CD4-positive, alpha-beta memory T cell (primary cell): ENCODE data around the gene UMOD. TPM values are rescaled to one million over a fixed set of nuclear protein-coding genes. Genes with fewer than 3 reads are reported as not detected.

ENCODE experiments used
- CTCF ChIA-PET: fragments of 350-600 bp; sonication (Branson Sonifier 250); formaldehyde crosslinking; loops from one replicate; lab custom pipeline; 2021; ENCODE audit warnings: inconsistent platforms; ENCODE audit not compliant: partially characterized antibody; lab: Charles Lee
- POLR2A ChIA-PET: fragments of 350-600 bp; sonication (Branson Sonifier 250); formaldehyde crosslinking; loops from one replicate; lab custom pipeline; 2021; ENCODE audit not compliant: partially characterized antibody; lab: Charles Lee
- DNase-seq, 5 donors: peaks; one replicate each; pipeline versions ENCODE4 v3.0.0 to v3.0.0-alpha.2; 2020 to 2022; ENCODE audit warnings: mixed read lengths in 1 of 5
- H3K27ac ChIP-seq: one replicate; pipeline ENCODE4 v1.7.0; 2013; ENCODE audit warnings: low read depth, low read length
- H3K27me3 ChIP-seq: 2 replicates; pipeline ENCODE4 v1.7.0; 2013; ENCODE audit warnings: mild to moderate bottlenecking, low read length, moderate library complexity; ENCODE audit not compliant: insufficient read depth
- H3K36me3 ChIP-seq: 2 replicates; pipeline ENCODE4 v1.7.0; 2013; ENCODE audit warnings: mild to moderate bottlenecking, low read length, moderate library complexity; ENCODE audit not compliant: insufficient read depth
- H3K4me1 ChIP-seq: 2 replicates; pipeline ENCODE4 v1.7.0; 2013; ENCODE audit warnings: mild to moderate bottlenecking, low read length, moderate library complexity; ENCODE audit not compliant: insufficient read depth
- H3K4me3 ChIP-seq, 2 donors: one replicate each; pipeline ENCODE4 v1.7.0; 2013; ENCODE audit warnings: low read length in 2 of 2, mild to moderate bottlenecking in 1 of 2
- H3K9me3 ChIP-seq, 2 donors: one replicate each; pipeline ENCODE4 v1.7.0; 2013; ENCODE audit warnings: low read length in 2 of 2, control low read depth in 1 of 2; ENCODE audit not compliant: control insufficient read depth in 1 of 2
- H3K27ac Mint-ChIP-seq, 7 donors: one replicate each; pipeline ENCODE4 v1.8.0; 2020 to 2021; ENCODE audit warnings: mixed read lengths in 7 of 7, mild to moderate bottlenecking in 6 of 7, inconsistent platforms in 3 of 7, moderate library complexity in 3 of 7
- H3K27me3 Mint-ChIP-seq, 2 donors: one replicate each; pipeline ENCODE4 v1.8.0; 2020 to 2021; ENCODE audit warnings: mixed read lengths in 2 of 2
- H3K36me3 Mint-ChIP-seq, 2 donors: one replicate each; pipeline ENCODE4 v1.8.0; 2020 to 2021; ENCODE audit warnings: mixed read lengths in 2 of 2, inconsistent platforms in 1 of 2, mild to moderate bottlenecking in 1 of 2
- H3K4me1 Mint-ChIP-seq, 4 donors: one replicate each; pipeline ENCODE4 v1.8.0; 2020 to 2021; ENCODE audit warnings: mixed read lengths in 4 of 4, mild to moderate bottlenecking in 1 of 4
- H3K4me3 Mint-ChIP-seq, 8 donors: one replicate each; pipeline ENCODE4 v1.8.0; 2020 to 2021; ENCODE audit warnings: mixed read lengths in 8 of 8, mild to moderate bottlenecking in 7 of 8, moderate library complexity in 6 of 8, inconsistent platforms in 3 of 8
- H3K9me3 Mint-ChIP-seq, 8 donors: one replicate each; pipeline ENCODE4 v1.8.0; 2020 to 2021; ENCODE audit warnings: mixed read lengths in 8 of 8, mild to moderate bottlenecking in 5 of 8, inconsistent platforms in 3 of 8, moderate library complexity in 1 of 8
- intact Hi-C: fragments of 100-400 bp; cut with micrococcal nuclease; formaldehyde crosslinking; loops from one replicate; pipeline ENCODE4 v1.15.1; 2023
- polyA plus RNA-seq, 2 donors: library from polyadenylated mRNA; unstranded; fragments of 300-500 nt; fragmentation: Illumina TruSeq; gene quantifications; one replicate each; pipeline ENCODE4 v1.2.3, GENCODE V29; 2021
- total RNA-seq, 2 experiments: library from RNA; stranded (reverse); gene quantifications; one replicate each; pipeline ENCODE4 v1.2.3, GENCODE V29; 2021

UMOD gene
- total and polyA plus RNA-seq, 4 experiments from 2014 or later, result not detected

- H3K9me3 ChIP-seq, result no peaks in the 10 kb centered on the region
- no peak for DNase-seq
- no peaks in the 10 kb centered on the region for H3K4me1 Mint-ChIP-seq
- intact Hi-C loops, result no loop called here
- CTCF ChIA-PET, result interaction anchor here (1.6 kb wide), 1 partner anchor 10 kb away, joined by 6 read pairs; no protein-coding TSS in a partner anchor
- H3K27me3 Mint-ChIP-seq, result peaks cover 5 to 9% of the 10 kb centered on the region in 2 donors
- no peak overlapping the region for H3K4me3 Mint-ChIP-seq
- no peak overlapping the region for H3K27ac ChIP-seq
- peaks cover 0 to 5% (median 0%) of the 10 kb centered on the region in 8 donors for H3K9me3 Mint-ChIP-seq
- no peak overlapping the region for H3K27ac Mint-ChIP-seq
- no peaks in the 10 kb centered on the region for H3K36me3 ChIP-seq
- no peaks in the 10 kb centered on the region for H3K27me3 ChIP-seq
- POLR2A ChIA-PET, result no interaction called here
- H3K4me1 ChIP-seq, result no peaks in the 10 kb centered on the region
- no peak overlapping the region for H3K4me3 ChIP-seq
- no peaks in the 10 kb centered on the region for H3K36me3 Mint-ChIP-seq
Observed at GRCh38 chr16:20309786-20310185, 42.7 kb downstream of the UMOD start.

GRCh38 chr16:20308801-20309590 is 43.5 kb downstream of the UMOD start:
- CTCF ChIA-PET, result interaction anchor here (1.6 kb wide), 1 partner anchor 9 kb away, joined by 6 read pairs; no protein-coding TSS in a partner anchor
- no peak overlapping the region for H3K4me3 Mint-ChIP-seq

GRCh38 chr16:20308266-20308665 is 44.2 kb downstream of the UMOD start:
- peaks cover 5 to 9% of the 10 kb centered on the region in 2 donors for H3K27me3 Mint-ChIP-seq
- no peak overlapping the region for H3K27ac ChIP-seq
- no peak for DNase-seq
- intact Hi-C loops, result no loop called here
- no peaks in the 10 kb centered on the region for H3K4me1 ChIP-seq
- CTCF ChIA-PET, result interaction anchor here (1.6 kb wide), 1 partner anchor 8 kb away, joined by 6 read pairs; no protein-coding TSS in a partner anchor
- H3K9me3 ChIP-seq, result no peaks in the 10 kb centered on the region
- no peaks in the 10 kb centered on the region for H3K36me3 ChIP-seq
- POLR2A ChIA-PET, result no interaction called here
- no peaks in the 10 kb centered on the region for H3K4me1 Mint-ChIP-seq
- H3K27me3 ChIP-seq, result no peaks in the 10 kb centered on the region
- no peak overlapping the region for H3K4me3 ChIP-seq
- H3K9me3 Mint-ChIP-seq, result peaks cover 0 to 2% (median 0%) of the 10 kb centered on the region in 8 donors
- no peak overlapping the region for H3K27ac Mint-ChIP-seq
- H3K4me3 Mint-ChIP-seq, result no peak overlapping the region
- no peaks in the 10 kb centered on the region for H3K36me3 Mint-ChIP-seq

More at GRCh38 chr16:20308801-20309590, 43.5 kb downstream of the UMOD start:
- intact Hi-C loops, result no loop called here
- no peak for DNase-seq
- peaks cover 0 to 5% (median 0%) of the 10 kb centered on the region in 8 donors for H3K9me3 Mint-ChIP-seq
- POLR2A ChIA-PET, result no interaction called here
- Histone ChIP-seq H3K27ac (no peak overlapping the region), H3K27me3 (no peaks in the 10 kb centered on the region), H3K9me3 (no peaks in the 10 kb centered on the region), H3K4me1 (no peaks in the 10 kb centered on the region), H3K36me3 (no peaks in the 10 kb centered on the region), H3K4me3 (no peak overlapping the region)
- H3K27ac Mint-ChIP-seq, result no peak overlapping the region
- peaks cover 5 to 9% of the 10 kb centered on the region in 2 donors for H3K27me3 Mint-ChIP-seq
- no peaks in the 10 kb centered on the region for H3K4me1 Mint-ChIP-seq
- H3K36me3 Mint-ChIP-seq, result no peaks in the 10 kb centered on the region

GRCh38 chr16:20307791-20308190 is 44.7 kb downstream of the UMOD start:
- no peaks in the 10 kb centered on the region for H3K4me1 Mint-ChIP-seq

DNA sequence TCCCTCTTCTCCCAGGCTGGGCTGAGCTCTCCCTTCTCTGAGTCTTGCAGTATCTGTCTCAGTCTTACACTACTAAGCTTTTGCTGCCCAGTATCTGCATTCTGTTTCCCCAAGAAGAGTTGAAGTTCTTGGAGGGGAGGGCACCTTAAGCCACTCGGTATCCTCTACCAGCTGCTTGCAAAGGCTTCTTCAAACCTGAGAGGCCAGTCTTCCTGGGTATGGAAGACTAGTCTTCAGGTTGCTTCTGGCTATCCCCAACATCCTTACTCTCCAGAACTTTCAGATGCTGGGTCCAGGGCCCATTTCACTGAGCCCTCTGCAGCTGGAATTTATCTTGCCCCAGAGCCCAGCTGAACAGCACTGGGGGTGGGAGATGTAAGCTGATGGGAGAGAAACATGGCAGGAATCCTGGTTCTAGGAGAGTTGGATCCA is 45.3 kb downstream of the UMOD start:
- H3K4me3 ChIP-seq, result no peak overlapping the region
- CTCF ChIA-PET, result no interaction called here
- H3K27ac ChIP-seq, result no peak overlapping the region
- intact Hi-C loops, result no loop called here
- no peak for DNase-seq
- H3K27ac Mint-ChIP-seq, result no peak overlapping the region
- H3K9me3 Mint-ChIP-seq, result peaks cover 0 to 2% (median 0%) of the 10 kb centered on the region in 8 donors
- no peaks in the 10 kb centered on the region for H3K27me3 ChIP-seq
- H3K36me3 Mint-ChIP-seq, result no peaks in the 10 kb centered on the region
- no peaks in the 10 kb centered on the region for H3K4me1 ChIP-seq
- H3K4me1 Mint-ChIP-seq, result no peaks in the 10 kb centered on the region
- H3K9me3 ChIP-seq, result no peaks in the 10 kb centered on the region
- H3K36me3 ChIP-seq, result no peaks in the 10 kb centered on the region
- POLR2A ChIA-PET, result no interaction called here
- H3K4me3 Mint-ChIP-seq, result no peak overlapping the region
- H3K27me3 Mint-ChIP-seq, result peaks cover 5 to 9% of the 10 kb centered on the region in 2 donors

More at GRCh38 chr16:20307791-20308190, 44.7 kb downstream of the UMOD start:
- intact Hi-C loops, result no loop called here
- Histone ChIP-seq H3K9me3 (no peaks in the 10 kb centered on the region), H3K4me1 (no peaks in the 10 kb centered on the region), H3K4me3 (no peak overlapping the region), H3K27me3 (no peaks in the 10 kb centered on the region), H3K27ac (no peak overlapping the region), H3K36me3 (no peaks in the 10 kb centered on the region)
- H3K36me3 Mint-ChIP-seq, result no peaks in the 10 kb centered on the region
- peaks cover 5 to 9% of the 10 kb centered on the region in 2 donors for H3K27me3 Mint-ChIP-seq
- no peak overlapping the region for H3K4me3 Mint-ChIP-seq
- ChIA-PET POLR2A (no interaction called here), CTCF (no interaction called here)
- H3K27ac Mint-ChIP-seq, result no peak overlapping the region
- peaks cover 0 to 2% (median 0%) of the 10 kb centered on the region in 8 donors for H3K9me3 Mint-ChIP-seq
- no peak for DNase-seq

DNA sequence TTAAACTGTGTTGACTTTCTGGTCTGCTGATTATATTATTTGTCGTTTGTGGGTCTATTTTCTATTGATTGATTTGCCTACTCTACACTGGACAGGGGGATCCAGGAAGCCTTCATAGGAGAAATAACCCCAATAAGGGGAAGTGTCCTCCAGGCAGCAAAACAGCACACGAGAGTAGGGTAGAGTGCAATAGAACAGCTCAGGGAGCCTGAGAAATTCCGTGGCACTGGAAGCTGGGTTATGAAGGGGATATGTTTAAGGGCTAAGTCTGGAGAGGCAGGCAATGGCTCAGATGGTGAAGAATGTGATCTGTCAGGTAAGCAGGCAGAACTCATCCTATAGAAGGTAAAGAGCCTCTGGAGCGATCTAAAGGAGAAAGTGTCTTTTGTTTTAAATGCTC is 46.1 kb downstream of the UMOD start:
- DNase-seq, result no peak
- peaks cover 5 to 9% of the 10 kb centered on the region in 2 donors for H3K27me3 Mint-ChIP-seq
- Histone ChIP-seq H3K27ac (no peak overlapping the region), H3K27me3 (no peaks in the 10 kb centered on the region), H3K36me3 (no peaks in the 10 kb centered on the region), H3K9me3 (no peaks in the 10 kb centered on the region), H3K4me1 (no peaks in the 10 kb centered on the region), H3K4me3 (no peak overlapping the region)
- no peaks in the 10 kb centered on the region for H3K4me1 Mint-ChIP-seq
- H3K36me3 Mint-ChIP-seq, result no peaks in the 10 kb centered on the region
- intact Hi-C loops, result no loop called here
- no peak overlapping the region for H3K27ac Mint-ChIP-seq
- no peak overlapping the region for H3K4me3 Mint-ChIP-seq
- H3K9me3 Mint-ChIP-seq, result peaks cover 0 to 2% (median 0%) of the 10 kb centered on the region in 8 donors
- ChIA-PET CTCF (no interaction called here), POLR2A (no interaction called here)

DNA sequence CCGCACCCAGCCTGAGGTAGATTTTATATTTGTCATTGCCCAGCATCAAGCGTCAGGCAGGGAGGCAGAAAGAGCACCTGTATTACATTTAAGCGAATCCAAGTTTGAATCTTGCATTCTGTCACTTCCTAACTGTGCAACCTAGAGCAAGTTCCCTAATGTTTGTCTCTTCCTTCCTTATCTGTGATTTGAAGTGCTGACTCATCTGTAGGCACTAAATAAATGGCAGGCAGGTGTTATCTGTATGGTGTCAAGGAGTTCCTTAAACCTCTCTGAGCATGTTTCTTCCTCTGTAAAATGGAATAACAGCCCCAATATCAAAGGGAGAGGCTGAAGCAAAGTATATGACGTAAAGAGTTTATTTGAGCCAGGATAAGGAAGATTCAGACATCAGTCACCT is 49.5 kb downstream of the UMOD start:
- H3K36me3 Mint-ChIP-seq, result no peaks in the 10 kb centered on the region
- no peak for DNase-seq
- H3K4me3 Mint-ChIP-seq, result no peak overlapping the region
- no peak overlapping the region for H3K27ac Mint-ChIP-seq
- H3K4me1 Mint-ChIP-seq, result peaks cover 0 to 4% (median 1%) of the 10 kb centered on the region in 4 donors
- peaks cover 9 to 12% of the 10 kb centered on the region in 2 donors for H3K27me3 Mint-ChIP-seq
- H3K9me3 Mint-ChIP-seq, result peaks cover 0 to 4% (median 0%) of the 10 kb centered on the region in 8 donors
- Histone ChIP-seq H3K4me3 (no peak overlapping the region), H3K27me3 (no peaks in the 10 kb centered on the region), H3K36me3 (no peaks in the 10 kb centered on the region), H3K27ac (no peak overlapping the region), H3K4me1 (no peaks in the 10 kb centered on the region), H3K9me3 (no peaks in the 10 kb centered on the region)
- ChIA-PET POLR2A (no interaction called here), CTCF (no interaction called here)
- intact Hi-C loops, result loop anchor here (5.0 kb wide), 2 partner anchors 396 to 746 kb away; partner anchors contain the start of gene VPS35L
